ENCODE data around the gene SGO2. TPM values are rescaled to one million over a fixed set of nuclear protein-coding genes. Genes with fewer than 3 reads are reported as not detected.

Gene SGO2
- total and polyA plus RNA-seq, 10 of the 15 experiments (the other 5 are each of a cell fraction or from before 2014, with no cell fraction given), result 15.8 to 55.2 (median 24.3) TPM

DNA sequence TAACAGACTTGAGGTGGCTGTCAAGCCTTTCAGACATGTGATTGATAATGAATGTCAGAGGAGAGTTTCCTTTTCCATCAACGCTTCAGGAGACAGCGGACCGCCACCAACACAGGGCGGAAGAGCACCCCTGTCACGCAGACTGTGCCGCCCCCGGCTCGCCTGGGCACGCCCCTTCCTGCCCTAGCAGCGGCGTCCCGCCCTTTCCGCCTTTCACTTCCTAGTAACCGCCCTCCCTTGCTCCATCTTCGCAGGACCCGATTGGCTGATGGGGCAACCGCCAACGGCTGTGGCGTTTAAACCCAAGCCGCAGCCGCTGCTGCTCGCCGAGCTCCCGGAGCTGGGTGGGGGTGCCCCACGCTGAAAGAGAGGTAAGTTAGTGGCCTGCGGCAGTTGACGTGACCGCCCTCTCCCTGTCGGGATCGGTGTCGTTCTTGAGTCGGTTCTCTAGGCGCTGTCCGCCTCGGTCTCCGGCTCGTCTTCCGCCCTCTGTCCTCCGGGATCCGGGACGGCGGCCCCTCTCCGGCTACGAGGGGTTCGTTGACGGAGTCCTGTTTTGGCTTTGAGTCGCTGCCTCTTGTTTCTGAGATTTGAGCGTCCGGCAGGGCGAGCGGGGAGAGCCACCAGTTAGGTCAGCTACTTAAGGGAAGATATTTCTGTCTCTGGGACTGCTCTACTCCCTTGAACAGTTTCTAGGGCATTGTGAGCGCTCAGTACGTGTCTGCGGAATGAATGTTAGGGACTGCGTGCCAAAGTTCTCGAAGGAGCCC is at the start of gene SGO2 (continued):
- TF ChIP-seq, protein P1, sequence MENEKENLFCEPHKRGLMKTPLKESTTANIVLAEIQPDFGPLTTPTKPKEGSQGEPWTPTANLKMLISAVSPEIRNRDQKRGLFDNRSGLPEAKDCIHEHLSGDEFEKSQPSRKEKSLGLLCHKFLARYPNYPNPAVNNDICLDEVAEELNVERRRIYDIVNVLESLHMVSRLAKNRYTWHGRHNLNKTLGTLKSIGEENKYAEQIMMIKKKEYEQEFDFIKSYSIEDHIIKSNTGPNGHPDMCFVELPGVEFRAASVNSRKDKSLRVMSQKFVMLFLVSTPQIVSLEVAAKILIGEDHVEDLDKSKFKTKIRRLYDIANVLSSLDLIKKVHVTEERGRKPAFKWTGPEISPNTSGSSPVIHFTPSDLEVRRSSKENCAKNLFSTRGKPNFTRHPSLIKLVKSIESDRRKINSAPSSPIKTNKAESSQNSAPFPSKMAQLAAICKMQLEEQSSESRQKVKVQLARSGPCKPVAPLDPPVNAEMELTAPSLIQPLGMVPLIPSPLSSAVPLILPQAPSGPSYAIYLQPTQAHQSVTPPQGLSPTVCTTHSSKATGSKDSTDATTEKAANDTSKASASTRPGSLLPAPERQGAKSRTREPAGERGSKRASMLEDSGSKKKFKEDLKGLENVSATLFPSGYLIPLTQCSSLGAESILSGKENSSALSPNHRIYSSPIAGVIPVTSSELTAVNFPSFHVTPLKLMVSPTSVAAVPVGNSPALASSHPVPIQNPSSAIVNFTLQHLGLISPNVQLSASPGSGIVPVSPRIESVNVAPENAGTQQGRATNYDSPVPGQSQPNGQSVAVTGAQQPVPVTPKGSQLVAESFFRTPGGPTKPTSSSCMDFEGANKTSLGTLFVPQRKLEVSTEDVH (IDR thresholded peaks at IDR 0.05; ENCODE audit: low read depth, partially characterized antibody), result peak; percentile 55
- no peak for TF ChIP-seq ZNF622 (IDR thresholded peaks at IDR 0.05)
- TF ChIP-seq SMAD1 (IDR thresholded peaks at IDR 0.05; ENCODE audit: low read depth, partially characterized antibody), result peak; percentile 22
- peak; percentile 90 for TF ChIP-seq E4F1 (IDR thresholded peaks at IDR 0.05; ENCODE audit: borderline replicate concordance, partially characterized antibody)
- TF ChIP-seq ZNF592 (IDR thresholded peaks at IDR 0.05), result no peak
- no peak for TF ChIP-seq NFYA (IDR thresholded peaks at IDR 0.05; ENCODE audit: borderline replicate concordance, low read depth, low read length)
- peak; percentile 86 for TF ChIP-seq POLR2A (IDR thresholded peaks at IDR 0.05; ENCODE audit: low read depth, low read length)
- TF ChIP-seq RFX5 (IDR thresholded peaks at IDR 0.05; ENCODE audit: low read depth, low read length), result peak; percentile 65; the same call in 1 of the 2 replicates
- TF ChIP-seq RELA (IDR thresholded peaks at IDR 0.05; ENCODE audit: borderline replicate concordance, partially characterized antibody), result no peak
- peak; percentile 48; the same call in 1 of the 2 replicates for TF ChIP-seq TAF1 (IDR thresholded peaks at IDR 0.05; ENCODE audit: borderline replicate concordance, low read depth, low read length)
- TF ChIP-seq CHD2 (IDR thresholded peaks at IDR 0.05; ENCODE audit: borderline replicate concordance, low read depth, low read length), result peak; percentile 87
- no peak for TF ChIP-seq RBBP5 (conservative IDR thresholded peaks at IDR 0.05)
- TF ChIP-seq BACH1 (IDR thresholded peaks at IDR 0.05; ENCODE audit: borderline replicate concordance), result peak; percentile 41; the same call in 1 of the 2 replicates
- TF ChIP-seq GABPA (IDR thresholded peaks at IDR 0.05; ENCODE audit: low read depth), result peak; percentile 91
- no peak for TF ChIP-seq PAX8 (IDR thresholded peaks at IDR 0.05)
- peak; percentile 6; the same call in 1 of the 2 replicates for TF ChIP-seq TCF12 (IDR thresholded peaks at IDR 0.05; ENCODE audit: low read depth, low read length)
- no peak for TF ChIP-seq ZZZ3 (IDR thresholded peaks at IDR 0.05; ENCODE audit: control insufficient read depth, insufficient read length, low read depth)
- no peak for TF ChIP-seq MTA2 (IDR thresholded peaks at IDR 0.05; ENCODE audit: low read depth)

Measured in GM12878 (cell line).